Activated CD8-positive, alpha-beta memory T cell treated with anti-CD3 and anti-CD28 coated beads, Interleukin-2, amount 10 ng/mL, durations not matched to agents 7 days and 5 days (primary cell): ENCODE measurements around the gene CD274. TPM values are rescaled to one million over a fixed set of nuclear protein-coding genes. Genes with fewer than 3 reads are reported as not detected.
"Not testable (repeated sequence)": the region's sequence is repeated elsewhere in the genome, so short reads cannot be mapped to it uniquely, and the experiment has no call there.

Experiments used
- ATAC-seq: fragments of 150-1000 bp; cut with Tn5 transposase; one replicate; pipeline ENCODE4 v1.10.0; 2021; ENCODE audit warnings: moderate library complexity
- CTCF ChIA-PET: fragments of 350-600 bp; sonication (Branson Sonifier 250); formaldehyde crosslinking; loops from one replicate; lab custom pipeline; 2021; ENCODE audit warnings: antibody characterized with exemption; lab: Charles Lee
- DNase-seq: peaks from one replicate; pipeline ENCODE4 v3.0.0-alpha.2; 2020
- H3K27ac Mint-ChIP-seq: one replicate; pipeline ENCODE4 v1.8.0; 2021; ENCODE audit warnings: mild to moderate bottlenecking, mixed read lengths
- H3K27me3 Mint-ChIP-seq: one replicate; pipeline ENCODE4 v1.8.0; 2021; ENCODE audit warnings: mixed read lengths
- H3K36me3 Mint-ChIP-seq: one replicate; pipeline ENCODE4 v1.8.0; 2021; ENCODE audit warnings: mild to moderate bottlenecking, mixed read lengths
- H3K4me1 Mint-ChIP-seq: one replicate; pipeline ENCODE4 v1.8.0; 2021; ENCODE audit warnings: mixed read lengths
- H3K4me3 Mint-ChIP-seq: one replicate; pipeline ENCODE4 v1.8.0; 2021; ENCODE audit warnings: mild to moderate bottlenecking, moderate library complexity, mixed read lengths
- H3K9me3 Mint-ChIP-seq: one replicate; pipeline ENCODE4 v1.8.0; 2022; ENCODE audit warnings: low read depth, mixed read lengths
- total RNA-seq, 2 experiments: library from RNA; stranded (reverse); gene quantifications; one replicate each; pipeline ENCODE4 v1.2.3, GENCODE V29; 2021

CD274 gene
- total RNA-seq, 2 experiments from 2014 or later: 8.3 to 10.4 TPM

DNA sequence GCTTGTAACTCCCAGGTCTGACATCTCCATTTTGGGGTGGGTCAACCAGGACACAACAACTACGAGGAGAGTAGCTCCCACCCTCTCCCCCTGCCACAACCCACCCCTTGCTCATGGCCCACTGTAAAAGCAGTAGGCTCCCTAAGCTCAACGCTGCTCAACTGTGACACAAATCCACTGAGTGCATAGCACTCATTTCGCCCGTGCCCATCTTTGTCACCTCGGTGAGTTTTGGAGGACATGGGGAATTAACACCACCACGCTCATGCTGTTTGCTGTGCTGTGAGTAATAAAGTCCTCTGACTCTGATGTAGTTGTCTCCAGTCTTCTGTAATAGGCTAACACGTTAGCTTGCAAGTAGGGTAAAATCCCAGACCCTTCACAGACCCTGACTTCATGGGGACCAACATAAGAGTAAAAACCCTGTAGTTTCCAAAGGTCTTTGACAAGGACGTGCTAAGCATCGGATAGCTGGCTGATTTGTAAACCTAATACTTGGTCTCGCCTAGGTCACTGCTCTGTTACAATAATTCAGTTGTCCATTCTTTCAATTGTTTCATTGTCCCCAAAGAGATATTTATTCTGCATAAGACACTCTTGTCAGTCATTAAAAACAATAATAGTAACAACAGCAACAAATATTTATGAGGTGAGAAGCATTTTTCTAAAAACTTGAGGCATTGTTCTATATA, 20.3 kb upstream of the CD274 start:
- no peak overlapping the region for H3K27ac Mint-ChIP-seq
- no peaks in the 10 kb centered on the region for H3K4me1 Mint-ChIP-seq
- no peaks in the 10 kb centered on the region for H3K9me3 Mint-ChIP-seq
- ATAC-seq (no peak), DNase-seq (no peak)
- H3K36me3 Mint-ChIP-seq: peaks cover 20% of the 10 kb centered on the region
- no peaks in the 10 kb centered on the region for H3K27me3 Mint-ChIP-seq
- CTCF ChIA-PET: interaction anchor here (1.2 to 3.2 kb wide), 3 partner anchors 159 to 244 kb away, joined by 4 to 12 read pairs (median 6); partner anchors contain the start of gene INSL6
- H3K4me3 Mint-ChIP-seq: no peak overlapping the region

DNA sequence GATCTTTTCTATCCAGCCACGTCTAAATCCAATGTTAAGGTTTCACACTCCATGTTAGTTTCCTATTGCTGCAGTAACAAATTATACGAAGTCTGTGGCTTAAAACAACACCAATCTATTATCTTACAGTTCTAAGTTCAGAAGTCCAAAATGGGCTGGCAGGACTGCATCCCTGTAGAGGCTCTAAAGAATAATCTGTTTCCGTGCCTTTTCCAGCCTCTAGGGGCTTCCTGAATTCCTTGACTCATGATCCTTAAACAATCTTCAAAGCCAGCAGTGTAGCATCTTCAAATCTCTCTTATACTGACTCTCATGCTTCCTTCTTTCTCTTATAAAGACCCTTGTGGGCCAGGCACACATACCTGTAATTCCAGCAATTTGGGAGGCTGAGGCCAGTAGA, 19.4 kb upstream of the CD274 start:
- peaks cover 2% of the 10 kb centered on the region for H3K9me3 Mint-ChIP-seq
- DNase-seq (no peak), ATAC-seq (no peak)
- peaks cover 29% of the 10 kb centered on the region for H3K36me3 Mint-ChIP-seq
- no peak overlapping the region for H3K27ac Mint-ChIP-seq
- CTCF ChIA-PET: interaction anchor here (0.7 kb wide), 1 partner anchor 441 kb away, joined by 3 read pairs; no protein-coding TSS in a partner anchor
- peaks cover 2% of the 10 kb centered on the region for H3K4me1 Mint-ChIP-seq
- H3K27me3 Mint-ChIP-seq: no peaks in the 10 kb centered on the region
- H3K4me3 Mint-ChIP-seq: no peak overlapping the region

DNA sequence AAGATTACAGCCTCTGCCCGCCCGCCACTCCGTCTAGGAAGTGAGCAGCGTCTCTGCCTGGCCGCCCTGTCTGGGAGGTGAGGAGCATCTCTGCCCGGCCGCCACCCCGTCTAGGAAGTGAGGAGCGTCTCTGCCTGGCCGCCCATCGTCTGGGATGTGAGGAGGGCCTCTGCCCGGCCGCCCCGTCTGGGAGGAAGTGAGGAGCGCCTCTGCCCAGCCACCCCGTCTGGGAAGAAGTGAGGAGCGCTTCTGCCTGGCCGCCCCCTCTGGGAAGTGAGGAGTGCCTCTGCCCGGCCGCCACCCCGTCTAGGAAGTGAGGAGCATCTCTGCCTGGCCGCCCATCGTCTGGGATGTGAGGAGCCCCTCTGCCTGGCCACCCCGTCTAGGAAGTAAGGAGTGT, 17.5 kb upstream of the CD274 start:
- not testable (repeated sequence) for H3K9me3 Mint-ChIP-seq, ATAC-seq, H3K27ac Mint-ChIP-seq, H3K27me3 Mint-ChIP-seq, DNase-seq, H3K4me3 Mint-ChIP-seq
- Mint-ChIP-seq H3K4me1 (peaks cover 19% of the 10 kb centered on the region), H3K36me3 (peaks cover 40% of the 10 kb centered on the region)
- CTCF ChIA-PET: interaction anchor here (1.6 kb wide), 1 partner anchor 167 kb away, joined by 4 read pairs; no protein-coding TSS in a partner anchor

DNA sequence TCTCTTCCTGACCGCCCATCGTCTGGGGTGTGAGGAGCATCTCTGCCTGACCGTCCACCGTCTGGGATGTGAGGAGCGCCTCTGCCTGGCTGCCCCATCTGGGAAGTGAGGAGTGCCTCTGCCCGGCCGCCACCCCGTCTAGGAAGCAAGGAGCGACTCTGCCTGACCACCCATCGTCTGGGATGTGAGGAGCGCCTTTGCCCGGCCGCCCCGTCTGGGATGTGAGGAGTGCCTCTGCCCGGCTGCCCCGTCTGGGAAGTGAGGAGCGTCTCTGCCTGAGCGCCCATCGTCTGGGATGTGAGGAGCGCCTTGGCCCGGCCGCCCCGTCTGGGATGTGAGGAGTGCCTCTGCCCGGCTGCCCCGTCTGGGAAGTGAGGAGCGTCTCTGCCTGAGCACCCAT, 17.0 kb upstream of the CD274 start:
- peaks cover 22% of the 10 kb centered on the region for H3K4me1 Mint-ChIP-seq
- H3K27me3 Mint-ChIP-seq, ATAC-seq, H3K4me3 Mint-ChIP-seq, DNase-seq, H3K27ac Mint-ChIP-seq, CTCF ChIA-PET, H3K9me3 Mint-ChIP-seq: not testable (repeated sequence)
- H3K36me3 Mint-ChIP-seq: peaks cover 40% of the 10 kb centered on the region

DNA sequence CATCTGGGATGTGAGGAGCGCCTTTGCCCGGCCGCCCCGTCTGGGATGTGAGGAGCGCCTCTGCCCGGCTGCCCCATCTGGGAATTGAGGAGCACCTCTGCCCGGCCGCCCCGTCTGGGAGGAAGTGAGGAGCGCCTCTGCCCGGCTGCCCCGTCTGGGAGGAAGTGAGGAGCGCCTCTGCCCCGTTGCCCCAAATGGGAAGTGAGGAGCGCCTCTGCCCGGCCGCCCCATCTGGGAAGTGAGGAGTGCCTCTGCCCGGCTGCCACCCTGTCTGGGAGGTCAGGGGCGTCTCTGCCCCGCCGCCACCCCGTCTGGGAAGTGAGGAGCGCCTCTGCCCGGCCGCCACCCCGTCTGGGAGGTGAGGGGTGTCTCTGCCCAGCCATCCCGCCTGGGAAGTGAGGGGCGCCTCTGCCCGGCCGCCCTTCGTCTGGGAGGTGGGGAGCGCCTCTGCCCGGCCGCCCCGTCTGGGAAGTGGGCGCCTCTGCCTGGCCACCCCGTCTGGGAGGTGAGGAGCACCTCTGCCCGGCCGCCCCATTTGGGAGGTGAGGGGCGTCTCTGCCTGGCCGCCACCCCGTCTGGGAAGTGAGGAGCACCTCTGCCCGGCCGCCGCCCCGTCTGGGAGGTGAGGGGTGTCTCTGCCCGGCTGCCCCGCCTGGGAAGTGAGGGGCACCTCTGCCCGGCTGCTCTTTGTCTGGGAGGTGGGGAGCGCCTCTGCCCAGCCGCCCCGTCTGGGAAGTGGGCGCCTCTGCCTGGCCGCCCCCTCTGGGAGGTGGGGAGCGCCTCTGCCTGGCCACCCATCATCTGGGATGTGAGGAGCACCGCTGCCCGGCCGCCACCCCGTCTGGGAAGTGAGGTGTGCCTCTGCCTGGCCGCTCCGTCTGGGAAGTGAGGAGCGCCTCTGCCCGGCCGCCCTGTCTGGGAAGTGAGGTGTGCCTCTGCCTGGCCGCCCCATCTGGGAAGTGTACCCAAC, 16.2 kb upstream of the CD274 start:
- peaks cover 30% of the 10 kb centered on the region for H3K4me1 Mint-ChIP-seq
- not testable (repeated sequence) for DNase-seq, H3K4me3 Mint-ChIP-seq, H3K9me3 Mint-ChIP-seq, ATAC-seq, H3K27ac Mint-ChIP-seq, H3K27me3 Mint-ChIP-seq
- CTCF ChIA-PET: interaction anchor here (1.3 kb wide), 1 partner anchor 156 kb away, joined by 3 read pairs; no protein-coding TSS in a partner anchor
- H3K36me3 Mint-ChIP-seq: peaks cover 40% of the 10 kb centered on the region

DNA sequence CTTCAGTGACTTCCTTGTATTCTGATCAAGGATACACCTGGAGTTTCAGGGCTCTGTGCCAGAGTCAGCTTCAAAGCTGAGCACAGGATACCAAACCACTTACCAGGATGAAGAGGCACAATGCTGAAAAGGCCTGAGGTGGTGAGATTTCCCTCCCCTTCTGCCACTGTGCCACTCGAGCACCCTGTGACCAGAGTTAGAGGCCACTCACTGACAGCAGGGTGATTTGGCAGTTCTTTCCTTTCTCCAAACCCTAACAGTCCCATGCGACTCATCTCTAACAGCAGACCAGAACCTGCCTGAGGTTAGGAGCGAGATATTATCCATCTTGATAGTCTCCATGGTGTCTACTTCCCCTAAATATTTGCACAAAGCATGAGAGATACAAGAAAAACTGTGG, 14.4 kb upstream of the CD274 start:
- CTCF ChIA-PET: interaction anchor here (1.1 to 3.9 kb wide), 5 partner anchors 11 to 673 kb away, joined by 3 to 24 read pairs (median 3); partner anchors contain the start of gene CD274
- Mint-ChIP-seq H3K27me3 (no peaks in the 10 kb centered on the region), H3K4me3 (no peak overlapping the region), H3K36me3 (peaks cover 40% of the 10 kb centered on the region), H3K27ac (peak overlapping the region; percentile 6), H3K9me3 (peaks cover 2% of the 10 kb centered on the region), H3K4me1 (peaks cover 30% of the 10 kb centered on the region)
- DNase-seq: no peak
- ATAC-seq: no peak

DNA sequence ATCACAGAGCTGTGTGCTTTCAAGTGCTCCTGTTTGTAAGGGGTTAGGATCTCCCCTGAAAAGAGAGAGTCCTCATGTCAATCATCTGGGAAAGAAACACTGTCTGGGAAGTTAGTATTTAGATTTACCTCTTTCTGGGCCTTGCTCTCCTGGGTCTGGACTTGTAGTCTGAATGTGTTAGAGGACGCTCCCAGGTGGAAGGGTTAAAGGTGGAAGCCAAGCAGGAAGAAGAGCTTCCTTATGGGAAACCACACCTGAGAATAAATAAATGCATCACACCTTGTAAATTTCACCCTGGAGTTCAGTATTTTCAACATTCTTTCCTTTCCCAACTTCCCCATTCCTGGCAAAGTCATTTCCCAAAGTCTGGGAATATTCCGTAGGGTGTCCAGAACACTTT, 13.9 kb upstream of the CD274 start:
- no peak for ATAC-seq

DNA sequence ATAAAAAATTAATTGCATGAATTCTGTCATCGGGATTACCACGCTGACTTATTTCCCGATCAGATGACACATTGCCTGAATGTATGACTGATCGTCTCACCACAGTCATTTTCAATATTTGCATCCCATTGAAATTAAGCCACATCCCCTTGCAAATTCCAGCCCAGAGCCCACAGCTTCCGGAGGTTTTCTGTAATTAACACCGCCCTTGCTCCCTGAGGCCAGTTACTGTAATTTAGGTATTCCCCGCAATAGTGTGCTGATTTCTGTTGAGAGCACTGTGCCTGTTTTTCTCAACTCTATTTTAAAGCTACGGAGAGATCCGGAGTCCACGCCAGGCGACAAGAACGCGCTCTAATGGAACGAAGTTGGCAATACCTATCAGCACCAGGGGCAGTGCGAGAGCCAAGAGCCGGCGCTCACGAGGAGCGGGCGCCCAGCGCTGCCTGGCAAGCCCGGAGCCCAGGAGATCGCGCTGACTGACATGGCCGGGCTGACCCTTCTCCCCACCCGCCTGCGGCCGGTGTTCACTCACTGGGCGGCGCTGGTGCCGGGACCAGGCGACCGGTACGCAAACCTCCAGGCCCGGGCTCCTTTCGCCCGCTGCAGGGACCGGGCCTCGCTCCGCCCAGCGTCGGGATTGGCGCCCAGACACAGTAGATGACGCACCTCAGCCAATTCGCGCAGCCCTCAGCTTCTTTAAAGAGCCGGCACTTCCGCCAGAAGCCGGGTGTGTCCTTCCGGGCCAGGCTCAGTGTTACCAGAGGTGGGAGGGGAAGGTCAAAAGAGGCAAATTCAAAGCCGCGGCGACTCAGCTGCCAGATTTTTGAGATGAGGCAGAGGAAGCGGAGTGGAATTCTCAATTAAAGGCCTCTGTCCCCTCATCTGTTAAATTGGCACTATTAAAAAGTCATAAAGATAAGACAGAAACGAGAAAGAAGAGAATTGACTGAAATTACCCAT, 12.8 kb upstream of the CD274 start, which contains the start of gene PLGRKT:
Gene PLGRKT (minus strand): TSS at position 672 of the 963 bp plus-strand sequence. CDS start 5,948 bp downstream, outside the sequence.
- Mint-ChIP-seq H3K4me1 (peaks cover 35% of the 10 kb centered on the region), H3K36me3 (peaks cover 32% of the 10 kb centered on the region)

More for the DNA sequence above, 13.9 kb upstream of the CD274 start:
- peaks cover 32% of the 10 kb centered on the region for H3K4me1 Mint-ChIP-seq
- peak overlapping the region; percentile 93 for H3K4me3 Mint-ChIP-seq
- H3K27ac Mint-ChIP-seq: peak overlapping the region; percentile 93
- DNase-seq: no peak
- CTCF ChIA-PET: interaction anchor here (1.1 to 5.2 kb wide), 6 partner anchors 12 to 673 kb away, joined by 3 to 37 read pairs (median 16); partner anchors contain the start of gene CD274
- H3K27me3 Mint-ChIP-seq: no peaks in the 10 kb centered on the region
- peaks cover 2% of the 10 kb centered on the region for H3K9me3 Mint-ChIP-seq
- H3K36me3 Mint-ChIP-seq: peaks cover 40% of the 10 kb centered on the region

DNA sequence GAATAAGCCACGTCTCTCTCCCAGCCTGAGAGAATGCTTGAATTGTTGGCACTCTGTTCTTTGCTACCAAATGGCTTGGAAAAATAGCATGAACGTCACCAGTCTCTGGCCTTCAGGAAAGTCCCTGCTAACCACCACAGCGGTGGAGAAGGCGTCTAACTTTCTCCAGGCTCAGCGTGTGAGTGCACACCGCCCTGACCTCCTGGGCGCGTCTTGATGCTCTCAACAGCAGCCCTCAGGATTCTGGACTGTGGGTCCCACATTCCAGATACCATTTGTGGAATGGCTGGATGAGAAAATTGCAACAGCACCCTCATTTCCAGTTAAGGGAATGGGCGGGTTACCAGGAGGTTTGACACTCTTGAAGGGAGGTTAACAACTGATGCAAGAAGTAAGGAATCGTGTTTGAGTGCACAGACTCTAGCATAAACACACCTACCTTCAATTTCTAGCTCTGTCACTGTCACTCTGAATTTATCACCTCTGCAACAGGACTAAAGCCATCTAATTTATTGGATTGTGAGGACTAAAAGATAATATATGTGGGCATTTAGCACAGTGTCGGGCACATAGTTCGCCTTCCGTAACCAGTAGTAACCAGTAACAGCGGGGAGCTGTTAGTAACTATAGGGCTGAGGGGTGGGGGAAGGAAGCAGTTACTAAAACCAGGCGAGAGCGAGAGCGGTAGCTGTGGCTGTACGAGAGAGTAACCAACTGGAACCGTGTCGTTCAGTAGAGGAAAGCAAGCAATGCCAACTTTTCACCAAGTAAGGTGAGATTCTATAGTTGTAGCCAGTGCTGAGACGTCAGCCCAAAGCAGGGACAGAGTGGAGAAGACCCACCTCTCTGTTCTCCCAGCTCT, 11.8 kb upstream of the CD274 start:
- peak overlapping the region; percentile 93 for H3K4me3 Mint-ChIP-seq

More for the DNA sequence above, 12.8 kb upstream of the CD274 start, which contains the start of gene PLGRKT:
- H3K27ac Mint-ChIP-seq: peak within 1 kb of the TSS; percentile 93
- CTCF ChIA-PET: interaction anchor here (1.1 to 8.0 kb wide), 11 partner anchors 10 to 678 kb away, joined by 3 to 64 read pairs (median 7); partner anchors contain the start of genes CD274 and INSL6
- DNase-seq: peak; percentile 96
- ATAC-seq: peak; percentile 98
- H3K9me3 Mint-ChIP-seq: peaks cover 2% of the 10 kb centered on the region
- H3K4me3 Mint-ChIP-seq: peak within 1 kb of the TSS; percentile 93
- H3K27me3 Mint-ChIP-seq: no peaks in the 10 kb centered on the region

DNA sequence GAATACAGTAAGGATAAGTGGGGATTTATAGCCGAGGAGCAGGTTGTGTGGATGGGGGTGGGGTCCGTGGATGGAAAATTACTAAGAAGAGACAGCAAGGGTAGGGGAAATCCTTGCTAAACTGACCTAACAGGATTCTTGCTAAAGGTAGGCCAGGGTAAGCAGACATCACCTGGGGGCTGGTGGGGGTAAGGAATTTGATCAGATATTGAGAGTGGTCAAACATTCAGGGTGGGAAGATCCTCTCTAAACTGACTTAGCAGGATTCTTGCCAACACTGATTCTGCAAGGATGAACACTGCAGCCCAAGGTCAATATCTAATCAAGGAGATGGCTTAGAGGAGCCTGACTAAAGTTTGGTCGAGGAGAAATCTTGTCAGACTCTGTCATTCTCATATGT, 9.9 kb upstream of the CD274 start:
- Mint-ChIP-seq H3K9me3 (no peaks in the 10 kb centered on the region), H3K4me1 (peaks cover 38% of the 10 kb centered on the region), H3K4me3 (no peak overlapping the region), H3K36me3 (peaks cover 16% of the 10 kb centered on the region), H3K27me3 (no peaks in the 10 kb centered on the region), H3K27ac (no peak overlapping the region)
- ATAC-seq (no peak), DNase-seq (no peak)
- CTCF ChIA-PET: interaction anchor here (1.3 to 8.0 kb wide), 7 partner anchors 9 to 974 kb away, joined by 3 to 64 read pairs (median 14); partner anchors contain the start of genes CD274 and INSL6

More for the DNA sequence above, 11.8 kb upstream of the CD274 start:
- peaks cover 26% of the 10 kb centered on the region for H3K36me3 Mint-ChIP-seq
- CTCF ChIA-PET: interaction anchor here (1.3 to 8.0 kb wide), 9 partner anchors 11 to 679 kb away, joined by 3 to 64 read pairs (median 17); partner anchors contain the start of genes CD274 and INSL6
- H3K9me3 Mint-ChIP-seq: peaks cover 2% of the 10 kb centered on the region
- DNase-seq: peak; percentile 72
- H3K27me3 Mint-ChIP-seq: no peaks in the 10 kb centered on the region
- peak overlapping the region; percentile 93 for H3K27ac Mint-ChIP-seq
- H3K4me1 Mint-ChIP-seq: peaks cover 36% of the 10 kb centered on the region
- peak; percentile 40 for ATAC-seq

DNA sequence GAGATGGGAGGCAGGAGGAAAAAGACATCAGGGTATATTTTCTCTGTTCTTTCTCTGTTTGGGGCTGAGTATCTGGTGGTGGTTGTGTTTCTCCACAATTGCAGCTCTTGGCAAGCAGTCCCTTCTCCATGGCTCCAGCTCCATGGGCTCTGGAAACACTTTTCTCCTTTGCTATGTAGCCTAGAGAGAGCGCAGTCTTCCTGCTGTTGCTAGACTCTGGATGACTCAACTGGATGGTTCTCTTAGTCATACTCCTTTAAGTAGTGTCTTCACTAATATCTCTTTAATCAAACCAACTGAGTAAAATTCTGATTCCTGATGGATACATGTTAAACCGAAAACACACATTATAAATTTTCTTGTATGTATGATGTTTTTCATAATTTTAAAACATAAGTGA, 9.3 kb upstream of the CD274 start:
- H3K36me3 Mint-ChIP-seq: peaks cover 10% of the 10 kb centered on the region
- CTCF ChIA-PET: interaction anchor here (1.6 to 8.0 kb wide), 5 partner anchors 9 to 254 kb away, joined by 4 to 64 read pairs (median 23); partner anchors contain the start of genes CD274 and INSL6
- H3K9me3 Mint-ChIP-seq: no peaks in the 10 kb centered on the region
- H3K27me3 Mint-ChIP-seq: no peaks in the 10 kb centered on the region
- ATAC-seq: no peak
- H3K4me3 Mint-ChIP-seq: no peak overlapping the region
- no peak overlapping the region for H3K27ac Mint-ChIP-seq
- DNase-seq: no peak
- H3K4me1 Mint-ChIP-seq: peaks cover 40% of the 10 kb centered on the region
